ENCODE measurements around the gene HSD17B12.

DNA sequence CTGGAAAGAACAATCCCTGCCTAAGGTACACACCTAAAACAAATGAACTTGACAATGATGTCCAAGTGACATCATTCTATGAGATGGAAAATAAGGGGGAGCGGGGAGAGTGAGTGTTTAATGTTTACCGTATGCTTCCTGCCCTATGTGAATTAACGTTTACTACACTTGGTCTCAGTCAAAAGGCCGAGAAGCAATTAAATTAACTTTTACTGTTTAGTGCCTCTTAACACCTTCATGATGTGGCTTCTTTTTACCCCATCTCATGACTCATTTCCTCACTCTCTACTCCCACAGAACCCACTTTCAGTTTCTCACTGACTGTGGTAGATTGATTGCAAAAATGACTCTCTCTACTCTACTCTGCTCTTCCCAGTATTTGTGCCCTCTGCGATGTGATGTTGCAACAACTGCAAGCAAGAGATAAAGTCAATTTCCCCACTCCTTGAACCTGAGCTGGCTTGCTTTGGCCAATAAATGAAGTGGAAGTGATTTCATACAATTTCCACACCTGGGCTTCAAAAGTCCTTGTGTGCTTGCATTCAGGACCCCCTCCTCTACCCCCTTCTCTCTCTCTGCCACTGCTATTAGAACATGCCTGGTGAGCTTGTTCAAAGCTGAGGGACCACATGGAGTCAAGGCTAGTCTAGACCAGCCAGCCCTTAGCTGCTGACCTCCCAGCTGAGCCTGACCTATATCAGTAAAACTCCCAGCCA lies 188.5 kb downstream of the HSD17B12 start:
- TF ChIP-seq CTCF (IDR thresholded peaks at IDR 0.05) (no peak), ZFX (IDR thresholded peaks at IDR 0.05; ENCODE audit: borderline replicate concordance) (no peak)
